H1 (cell line): Measurements from ENCODE around the gene HES3. TPM values are rescaled to one million over a fixed set of nuclear protein-coding genes. Genes with fewer than 3 reads are reported as not detected.

Experiments
- CTCF ChIA-PET: fragments of 300-600 bp; sonication (Branson Sonifier 250); formaldehyde crosslinking; loops from one replicate; lab custom pipeline; 2021; ENCODE audit not compliant: partially characterized antibody; lab: Charles Lee
- POLR2A ChIA-PET: fragments of 300-600 bp; sonication (Branson Sonifier 250); formaldehyde crosslinking; loops from one replicate; lab custom pipeline; 2021; ENCODE audit warnings: inconsistent platforms; ENCODE audit not compliant: partially characterized antibody; lab: Charles Lee
- DNase-seq, 2 experiments: peaks; one replicate each; pipeline versions ENCODE4 v3.0.0 to v3.0.0-alpha.2; 2010 to 2022; ENCODE audit warnings: low spot score in 2 of 2, low read depth in 1 of 2, mixed read lengths in 1 of 2
- FAIRE-seq: peaks from 2 replicates; lab custom pipeline; 2011; peaks lifted over from hg19 to GRCh38; lab: Jason Lieb, UNC
- H2AFZ ChIP-seq: 2 replicates; pipeline ENCODE4 v1.8.1; 2012; ENCODE audit warnings: low read length, inconsistent platforms
- H2AK5ac ChIP-seq: 2 replicates; pipeline ENCODE4 v1.6.1; 2013; ENCODE audit warnings: low read depth, low read length
- H2BK120ac ChIP-seq: replicated peaks from 2 replicates; pipeline ENCODE3; 2013; ENCODE audit warnings: low read depth, low read length, inconsistent platforms
- H2BK12ac ChIP-seq: 2 replicates; pipeline ENCODE4 v1.6.1; 2013; ENCODE audit warnings: low read depth, low read length
- H2BK15ac ChIP-seq: 2 replicates; pipeline ENCODE4 v1.6.1; 2013; ENCODE audit warnings: low read length
- H2BK20ac ChIP-seq: 2 replicates; pipeline ENCODE4 v1.6.1; 2013; ENCODE audit warnings: low read length
- H2BK5ac ChIP-seq: 2 replicates; pipeline ENCODE4 v1.6.1; 2013; ENCODE audit warnings: low read depth, low read length
- H3K14ac ChIP-seq: 2 replicates; pipeline ENCODE4 v1.6.1; 2013; ENCODE audit warnings: inconsistent platforms; ENCODE audit not compliant: insufficient read length
- H3K18ac ChIP-seq: 2 replicates; pipeline ENCODE4 v1.6.1; 2013; ENCODE audit warnings: low read length; ENCODE audit errors: extremely low read depth
- H3K23ac ChIP-seq: 2 replicates; pipeline ENCODE4 v1.6.1; 2013; ENCODE audit warnings: inconsistent platforms; ENCODE audit not compliant: insufficient read length
- H3K23me2 ChIP-seq: 2 replicates; pipeline ENCODE4 v1.6.1; 2013; ENCODE audit warnings: low read depth, low read length
- H3K27ac ChIP-seq: 2 replicates; pipeline ENCODE4 v1.6.1; 2011; ENCODE audit warnings: low read depth, low read length, inconsistent platforms
- H3K27me3 ChIP-seq, 4 experiments: replicated peaks in 1 of 4; 1 replicate in 1 of 4; 2 replicates in 3 of 4; pipeline versions ENCODE4 v1.6.1 to v1.8.1; 2011 to 2013; ENCODE audit warnings: low read length in 3 of 4, mild to moderate bottlenecking in 3 of 4, inconsistent platforms in 2 of 4, mixed read lengths in 2 of 4, moderate library complexity in 1 of 4; ENCODE audit not compliant: control insufficient read depth in 3 of 4, insufficient read depth in 3 of 4; ENCODE audit errors: extremely low read depth in 1 of 4
- H3K36me3 ChIP-seq, 4 experiments: 2 replicates each; pipeline versions ENCODE4 v1.6.1 to v1.8.1; 2011 to 2013; ENCODE audit warnings: mild to moderate bottlenecking in 4 of 4, low read length in 3 of 4, moderate library complexity in 2 of 4, control low read depth in 1 of 4, inconsistent platforms in 1 of 4; ENCODE audit not compliant: insufficient read depth in 4 of 4, control insufficient read depth in 2 of 4
- H3K4ac ChIP-seq: replicated peaks from 2 replicates; pipeline ENCODE3; 2013; ENCODE audit warnings: low read length, low read depth, mixed read lengths, inconsistent platforms; ENCODE audit not compliant: insufficient read length
- H3K4me1 ChIP-seq, 4 experiments: replicated peaks in 1 of 4; 1 replicate in 1 of 4; 2 replicates in 3 of 4; pipeline versions ENCODE4 v1.6.1 to v1.8.1; 2011 to 2013; ENCODE audit warnings: low read length in 3 of 4, inconsistent platforms in 2 of 4, mixed read lengths in 1 of 4; ENCODE audit not compliant: insufficient read depth in 4 of 4, control insufficient read depth in 3 of 4
- H3K4me2 ChIP-seq, 2 experiments: 2 replicates each; pipeline versions ENCODE4 v1.6.1 to v1.8.1; 2011 to 2013; ENCODE audit warnings: low read depth in 2 of 2, low read length in 2 of 2, control low read depth in 1 of 2, inconsistent platforms in 1 of 2, mild to moderate bottlenecking in 1 of 2; ENCODE audit not compliant: insufficient read depth in 1 of 2
- H3K4me3 ChIP-seq, 4 experiments: fragments of 200-600, 300-600 bp in 1 of 4; sonication (generic), shearing (Covaris generic), sonication (Bioruptor Twin) in 1 of 4; 2 replicates each; pipeline versions ENCODE4 v1.5.1 to v1.8.1; 2011 to 2016; ENCODE audit warnings: low read length in 4 of 4, low read depth in 3 of 4, control low read depth in 2 of 4, inconsistent platforms in 2 of 4, mild to moderate bottlenecking in 2 of 4, mixed read lengths in 1 of 4, moderate library complexity in 1 of 4; ENCODE audit not compliant: insufficient read depth in 2 of 4; ENCODE audit errors: extremely low read depth in 1 of 4
- H3K56ac ChIP-seq: replicated peaks from 2 replicates; pipeline ENCODE3; 2013; ENCODE audit warnings: low read depth, mild to moderate bottlenecking, mixed read lengths, low read length, inconsistent platforms; ENCODE audit not compliant: insufficient read length
- H3K79me1 ChIP-seq: 2 replicates; pipeline ENCODE4 v1.6.1; 2013; ENCODE audit warnings: low read depth, low read length, control low read depth
- H3K79me2 ChIP-seq, 2 experiments: 2 replicates each; pipeline versions ENCODE4 v1.6.1 to v1.8.1; 2012 to 2013; ENCODE audit warnings: low read length in 2 of 2, mild to moderate bottlenecking in 2 of 2, inconsistent platforms in 1 of 2; ENCODE audit not compliant: insufficient read depth in 2 of 2, control insufficient read depth in 1 of 2
- H3K9ac ChIP-seq, 4 experiments: replicated peaks in 1 of 4; 1 replicate in 1 of 4; 2 replicates in 3 of 4; pipeline versions ENCODE4 v1.6.1 to v1.8.1; 2011 to 2013; ENCODE audit warnings: low read depth in 3 of 4, low read length in 3 of 4, control low read depth in 2 of 4, mild to moderate bottlenecking in 2 of 4, moderate library complexity in 2 of 4, inconsistent platforms in 1 of 4; ENCODE audit errors: extremely low read depth in 1 of 4
- H3K9me3 ChIP-seq, 2 experiments: 2 replicates each; pipeline versions ENCODE4 v1.6.1 to v1.8.1; 2012 to 2013; ENCODE audit warnings: mild to moderate bottlenecking in 2 of 2, moderate library complexity in 2 of 2, control low read depth in 1 of 2, inconsistent platforms in 1 of 2, low read depth in 1 of 2, low read length in 1 of 2, mixed read lengths in 1 of 2; ENCODE audit not compliant: insufficient read depth in 2 of 2
- H4K20me1 ChIP-seq, 2 experiments: replicated peaks in 1 of 2; 2 replicates each; pipeline versions ENCODE3 to v1.8.1; 2011 to 2013; ENCODE audit warnings: inconsistent platforms in 2 of 2, low read length in 2 of 2, mild to moderate bottlenecking in 1 of 2; ENCODE audit not compliant: insufficient read depth in 2 of 2, control insufficient read depth in 1 of 2
- H4K5ac ChIP-seq: 2 replicates; pipeline ENCODE4 v1.6.1; 2013; ENCODE audit warnings: low read length, low read depth, mixed read lengths, inconsistent platforms; ENCODE audit not compliant: insufficient read length
- H4K8ac ChIP-seq: 2 replicates; pipeline ENCODE4 v1.8.0; 2013; ENCODE audit warnings: mild to moderate bottlenecking, moderate library complexity, low read length, inconsistent platforms; ENCODE audit not compliant: insufficient read depth; ENCODE audit errors: extremely low read depth
- H4K91ac ChIP-seq: replicated peaks from 2 replicates; pipeline ENCODE3; 2013; ENCODE audit warnings: low read length, mixed read lengths, inconsistent platforms; ENCODE audit not compliant: insufficient read length
- PHF8 ChIP-seq: fragments of 200-600 bp; sonication (generic); conservative IDR thresholded peaks from 2 replicates; pipeline ENCODE4 v1.7.1; 2012; ENCODE audit warnings: low read depth, mild to moderate bottlenecking, inconsistent platforms, low read length, moderate library complexity
- TAF1 ChIP-seq: IDR thresholded peaks from 2 replicates; pipeline ENCODE4 v1.6.1; 2011; ENCODE audit warnings: mild to moderate bottlenecking, low read depth, low read length
- TBP ChIP-seq: IDR thresholded peaks from 2 replicates; pipeline ENCODE4 v1.6.1; 2011; ENCODE audit warnings: low read depth, low read length, improper control_type of control experiment
- ZNF274 ChIP-seq: IDR thresholded peaks from 2 replicates; pipeline ENCODE4 v1.7.0; 2012; ENCODE audit warnings: low read length, borderline replicate concordance; ENCODE audit errors: extremely low read depth
- WGBS, 2 experiments: shearing (Covaris generic) in 1 of 2; methylation state at CpG; one replicate each; pipeline versions ENCODE4 v1.1.6 to v1.1.7; 2013 to 2015; ENCODE audit warnings: low lambda C conversion rate in 2 of 2, mixed read lengths in 2 of 2, inconsistent platforms in 1 of 2, low coverage in 1 of 2, missing lambda C conversion rate in 1 of 2; ENCODE audit not compliant: insufficient replicate concordance in 2 of 2, insufficient coverage in 1 of 2, insufficient read length in 1 of 2; ENCODE audit errors: extremely low coverage in 1 of 2, missing lambda C conversion rate in 1 of 2; 5-methylcytosine and 5-hydroxymethylcytosine counted together
- polyA plus RNA-seq, 7 experiments: library from polyadenylated mRNA; depleted of rRNA in 3 of 7; stranded (reverse) in 5 of 7; unstranded in 2 of 7; fragments of >200 nt in 5 of 7; fragments of 200-250 nt in 2 of 7; gene quantifications; 1 replicate in 5 of 7; 2 replicates in 1 of 7; 4 replicates in 1 of 7; pipeline versions ENCODE4 v1.2.1 to v1.2.3, GENCODE V29; 2011 to 2013; ENCODE audit warnings: missing spikeins in 2 of 7, mixed read lengths in 2 of 7
- total RNA-seq: library from RNA; stranded (reverse); fragmentation: NEBNext Ultra II Directional; extraction: Animal tissue kit (Norgen Biotek cat#: 25700); gene quantifications from 2 replicates; pipeline ENCODE4 v1.2.1, GENCODE V29; 2021

Gene HES3
- total and polyA plus RNA-seq, 2 of the 8 experiments (the other 6 are each of a cell fraction or from before 2014, with no cell fraction given), result 38.8 to 54.3 TPM

DNA sequence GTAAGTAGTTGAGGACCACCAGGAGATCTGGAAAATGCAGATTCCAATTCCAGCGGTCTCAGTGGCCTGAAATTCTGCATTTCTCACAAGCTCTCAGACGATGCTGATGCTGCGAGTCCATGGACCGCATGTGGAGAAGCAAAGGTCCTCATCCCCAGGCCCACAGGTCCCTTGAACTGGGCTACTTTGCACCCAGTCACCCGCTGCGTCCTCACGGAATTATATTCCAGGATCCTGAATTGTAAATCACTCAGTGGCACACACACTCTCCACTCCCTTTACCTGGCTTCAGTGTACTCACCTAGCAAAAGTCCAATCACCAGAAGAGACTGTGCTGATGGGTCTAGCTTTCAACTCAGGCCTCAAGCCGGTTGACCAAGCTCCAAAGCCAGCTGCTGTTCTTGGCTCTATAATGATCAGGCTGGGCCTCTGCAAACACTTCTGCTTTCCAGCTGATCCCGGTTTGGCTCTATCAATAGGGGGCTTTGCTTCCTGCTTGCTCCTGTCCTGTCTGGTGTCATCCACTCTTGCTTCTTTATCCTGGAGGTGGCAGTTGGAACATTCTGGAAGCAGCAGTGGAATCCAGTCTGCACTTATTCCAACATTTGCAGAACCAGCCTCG is 43.7 kb upstream of the HES3 start:
- Histone ChIP-seq H2BK20ac (no peak overlapping the region), H2BK12ac (peak overlapping the region; percentile 64), H3K56ac (peak overlapping the region; percentile 87), H3K23ac (no peak overlapping the region), H3K9ac (peak overlapping the region in 3 of 4 experiments; percentile 80 to 96 (median 96); a peak in 6 of 7 replicates), H2BK15ac (peak overlapping the region; percentile 88), H3K79me1 (no peaks in the 10 kb centered on the region; the same call in 1 of the 2 replicates), H2AFZ (peak overlapping the region; percentile 83), H3K27ac (peak overlapping the region; percentile 91), H3K4me3 (peak overlapping the region; percentile 69 to 98 (median 86)), H3K79me2 (peaks cover 29 to 49% of the 10 kb centered on the region in 2 experiments), H3K27me3 (peaks cover 0 to under 1% (median under 1%) of the 10 kb centered on the region in 4 experiments; a peak in 1 of 7 replicates), H4K8ac (peak overlapping the region; percentile 97; the same call in 1 of the 2 replicates), H3K4ac (peak overlapping the region; percentile 96), H3K9me3 (no peaks in the 10 kb centered on the region), H3K4me1 (peaks cover 6 to 13% (median 8%) of the 10 kb centered on the region in 4 experiments; a peak in 6 of 7 replicates), H3K23me2 (peaks cover 10% of the 10 kb centered on the region), H2BK120ac (peak overlapping the region; percentile 91), H3K36me3 (peaks cover 6 to 28% (median 18%) of the 10 kb centered on the region in 4 experiments; a peak in 7 of 8 replicates), H2BK5ac (peak overlapping the region; percentile 90), H3K14ac (no peak overlapping the region), H3K4me2 (peak overlapping the region; percentile 82 to 86), H4K91ac (peak overlapping the region; percentile 99), H4K5ac (peak overlapping the region; percentile 94), H2AK5ac (peak overlapping the region; percentile 59; the same call in 1 of the 2 replicates), H4K20me1 (peaks cover 5 to 7% of the 10 kb centered on the region in 2 experiments), H3K18ac (peak overlapping the region; percentile 73; the same call in 1 of the 2 replicates)
- ChIA-PET POLR2A (interaction anchor here (0.7 to 4.9 kb wide), 9 partner anchors 7 to 73 kb away, joined by 3 to 65 read pairs (median 7); partner anchors contain the start of genes ICMT and RNF207), CTCF (interaction anchor here (0.6 to 17.1 kb wide), 6 partner anchors 10 to 205 kb away, joined by 3 to 353 read pairs (median 3); partner anchors contain the start of genes HES3 and ICMT)
- no peak for DNase-seq
- no peak for FAIRE-seq
- 70% methylated on average over 10 of the region's 10 CpGs; no CpG with 5 or more reads in 1 of the 2 experiments for WGBS, 2 experiments
- TF ChIP-seq TAF1 (no peak), PHF8 (0 out of 2 replicates have a peak, but pooled peaks have one; percentile 8), TBP (peak; percentile 24; the same call in 1 of the 2 replicates), ZNF274 (no peak)
